ENCODE data around the gene RNF220.

- no peak for TF ChIP-seq CTCF (IDR thresholded peaks at IDR 0.05)
- TF ChIP-seq EP300 (IDR thresholded peaks at IDR 0.05), result no peak
These were observed 20.5 kb downstream of the RNF220 start for GRCh38 chr1:44425341-44426082.
